ENCODE measurements around the gene RNF44. TPM values are rescaled to one million over a fixed set of nuclear protein-coding genes. Genes with fewer than 3 reads are reported as not detected.

Gene RNF44
- total and polyA plus RNA-seq, 7 donors = 7.6 to 64.0 (median 15.0) TPM

DNA sequence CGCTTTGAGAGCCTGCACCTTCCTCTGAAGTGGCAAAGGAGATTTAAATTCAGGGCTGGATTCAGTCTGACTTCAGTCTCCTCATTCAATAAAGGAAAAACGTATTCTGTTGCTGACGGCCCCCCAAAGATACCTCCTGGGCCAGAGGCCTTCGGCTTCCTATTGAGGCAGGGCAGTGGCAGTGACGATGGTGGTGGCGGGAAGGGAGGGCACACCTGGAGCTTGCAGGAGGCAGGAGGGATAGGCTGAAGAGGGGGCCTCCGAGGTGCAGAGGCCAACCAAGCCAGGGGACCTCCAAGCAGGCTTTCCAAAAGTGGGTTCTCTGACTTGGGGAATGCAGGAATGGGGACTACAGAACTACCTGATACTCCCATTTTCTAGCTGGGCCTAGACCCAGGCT is 15.9 kb downstream of the RNF44 start:
- TF ChIP-seq EP300 (IDR thresholded peaks at IDR 0.05) = no peak
- no peak for TF ChIP-seq CTCF (IDR thresholded peaks at IDR 0.05)
- TF ChIP-seq POLR2AphosphoS5 (IDR thresholded peaks at IDR 0.05) = no peak
- no peak for TF ChIP-seq POLR2A (IDR thresholded peaks at IDR 0.05)
- Histone ChIP-seq H3K27ac (no peak overlapping the region), H3K4me1 (no peaks in the 10 kb centered on the region), H3K9me3 (no peaks in the 10 kb centered on the region), H3K27me3 (no peaks in the 10 kb centered on the region), H3K36me3 (no peaks in the 10 kb centered on the region), H3K4me3 (no peak overlapping the region)
- no peak for DNase-seq
- intact Hi-C loops (cut with DNase I) = no loop called here
- 89 to 93% methylated on average over 7 of the region's 7 CpGs for WGBS, 2 donors

- H3K9me3 ChIP-seq = no peaks in the 10 kb centered on the region
- H3K36me3 ChIP-seq = no peaks in the 10 kb centered on the region
- WGBS, 2 donors = 26 to 71% methylated on average over 16 of the region's 16 CpGs
- no peaks in the 10 kb centered on the region for H3K4me1 ChIP-seq
- no peak overlapping the region for H3K4me3 ChIP-seq
- no peak for DNase-seq
- no peaks in the 10 kb centered on the region for H3K27me3 ChIP-seq
- no peak for TF ChIP-seq POLR2AphosphoS5 (IDR thresholded peaks at IDR 0.05)
- no peak for TF ChIP-seq CTCF (IDR thresholded peaks at IDR 0.05)
- no peak for TF ChIP-seq EP300 (IDR thresholded peaks at IDR 0.05)
- no peak for TF ChIP-seq POLR2A (IDR thresholded peaks at IDR 0.05)
- intact Hi-C loops (cut with DNase I) = no loop called here
- no peak overlapping the region for H3K27ac ChIP-seq
Observed at GRCh38 chr5:176519810-176520720, 17.1 kb downstream of the RNF44 start.

- no peak for TF ChIP-seq POLR2AphosphoS5 (IDR thresholded peaks at IDR 0.05)
- TF ChIP-seq CTCF (IDR thresholded peaks at IDR 0.05) = no peak
- TF ChIP-seq POLR2A (IDR thresholded peaks at IDR 0.05) = no peak
- no peak for TF ChIP-seq EP300 (IDR thresholded peaks at IDR 0.05)
- H3K4me1 ChIP-seq = no peaks in the 10 kb centered on the region
- DNase-seq = no peak
- H3K27me3 ChIP-seq = no peaks in the 10 kb centered on the region
- no peak overlapping the region for H3K4me3 ChIP-seq
- intact Hi-C loops (cut with DNase I) = no loop called here
- 69% methylated on average over 7 of the region's 7 CpGs for WGBS, 2 donors
- H3K27ac ChIP-seq = no peak overlapping the region
- no peaks in the 10 kb centered on the region for H3K9me3 ChIP-seq
- no peaks in the 10 kb centered on the region for H3K36me3 ChIP-seq
Observed at GRCh38 chr5:176517053-176517661, 20.0 kb downstream of the RNF44 start.

DNA sequence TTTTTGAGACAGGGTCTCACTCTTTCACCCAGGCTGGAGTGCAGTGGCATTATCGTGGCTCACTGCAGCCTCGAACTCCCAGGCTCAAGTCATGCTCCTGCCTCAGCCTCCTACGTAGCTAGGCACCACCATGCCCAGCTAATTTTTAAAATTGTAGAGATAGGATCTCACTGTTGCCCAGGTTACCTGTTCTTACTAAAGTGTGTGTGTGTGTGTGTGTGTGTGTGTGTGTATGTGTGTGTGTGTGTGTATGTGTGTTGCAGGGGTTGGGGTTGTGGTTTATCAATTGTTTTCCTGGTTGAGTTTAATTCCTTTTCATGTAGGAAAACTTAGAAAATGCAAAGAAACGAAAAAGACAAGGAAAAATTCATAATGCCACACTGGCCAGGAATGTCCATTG is 21.8 kb downstream of the RNF44 start:
- no peak for TF ChIP-seq EP300 (IDR thresholded peaks at IDR 0.05)
- no peak for TF ChIP-seq CTCF (IDR thresholded peaks at IDR 0.05)
- H3K27ac ChIP-seq = no peak overlapping the region
- no peaks in the 10 kb centered on the region for H3K36me3 ChIP-seq
- H3K4me1 ChIP-seq = no peaks in the 10 kb centered on the region
- no peak overlapping the region for H3K4me3 ChIP-seq
- no peaks in the 10 kb centered on the region for H3K9me3 ChIP-seq
- intact Hi-C loops (cut with DNase I) = no loop called here
- H3K27me3 ChIP-seq = no peaks in the 10 kb centered on the region
- 81 to 86% methylated on average over 4 of the region's 4 CpGs for WGBS, 2 donors
- DNase-seq = no peak

Measured in sigmoid colon (tissue), 7 donors.